ENCODE measurements around the gene EME1.

- TF ChIP-seq, protein P1, sequence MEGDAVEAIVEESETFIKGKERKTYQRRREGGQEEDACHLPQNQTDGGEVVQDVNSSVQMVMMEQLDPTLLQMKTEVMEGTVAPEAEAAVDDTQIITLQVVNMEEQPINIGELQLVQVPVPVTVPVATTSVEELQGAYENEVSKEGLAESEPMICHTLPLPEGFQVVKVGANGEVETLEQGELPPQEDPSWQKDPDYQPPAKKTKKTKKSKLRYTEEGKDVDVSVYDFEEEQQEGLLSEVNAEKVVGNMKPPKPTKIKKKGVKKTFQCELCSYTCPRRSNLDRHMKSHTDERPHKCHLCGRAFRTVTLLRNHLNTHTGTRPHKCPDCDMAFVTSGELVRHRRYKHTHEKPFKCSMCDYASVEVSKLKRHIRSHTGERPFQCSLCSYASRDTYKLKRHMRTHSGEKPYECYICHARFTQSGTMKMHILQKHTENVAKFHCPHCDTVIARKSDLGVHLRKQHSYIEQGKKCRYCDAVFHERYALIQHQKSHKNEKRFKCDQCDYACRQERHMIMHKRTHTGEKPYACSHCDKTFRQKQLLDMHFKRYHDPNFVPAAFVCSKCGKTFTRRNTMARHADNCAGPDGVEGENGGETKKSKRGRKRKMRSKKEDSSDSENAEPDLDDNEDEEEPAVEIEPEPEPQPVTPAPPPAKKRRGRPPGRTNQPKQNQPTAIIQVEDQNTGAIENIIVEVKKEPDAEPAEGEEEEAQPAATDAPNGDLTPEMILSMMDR (IDR thresholded peaks at IDR 0.05) = no peak
- TF ChIP-seq POLR2A (IDR thresholded peaks at IDR 0.05) = no peak
Observed at GRCh38 chr17:50347894-50348291, 25.1 kb upstream of the EME1 start.

All from lower leg skin (tissue), 3 donors.